Left lung (tissue), 10 donors: Measurements from ENCODE around the gene CEP44. TPM values are rescaled to one million over a fixed set of nuclear protein-coding genes. Genes with fewer than 3 reads are reported as not detected.

Source experiments
- ATAC-seq: fragments of 200-7000 bp; cut with Tn5 transposase; one replicate; pipeline ENCODE4 v1.9.1; 2020; ENCODE audit warnings: moderate library complexity
- DNase-seq, 4 donors: peaks; one replicate each; pipeline ENCODE4 v3.0.0-alpha.2; 2013 to 2020
- H3K27ac ChIP-seq, 2 donors: fragments of 200-600 bp; sonication (generic) in 1 of 2; one replicate each; pipeline versions ENCODE4 v1.5.0 to v1.8.0; 2020 to 2021
- H3K27me3 ChIP-seq, 2 donors: fragments of 200-600 bp; sonication (generic) in 1 of 2; one replicate each; pipeline versions ENCODE4 v1.5.0 to v1.8.0; 2020 to 2021
- H3K36me3 ChIP-seq, 2 donors: fragments of 200-600 bp; sonication (generic) in 1 of 2; one replicate each; pipeline versions ENCODE4 v1.5.0 to v1.8.0; 2020 to 2021
- H3K4me1 ChIP-seq, 2 donors: fragments of 200-600 bp; one replicate each; pipeline ENCODE4 v1.8.0; 2021
- H3K4me3 ChIP-seq, 2 donors: fragments of 200-600 bp; sonication (generic) in 1 of 2; one replicate each; pipeline versions ENCODE4 v1.5.0 to v1.8.0; 2020 to 2021; ENCODE audit warnings: mild to moderate bottlenecking in 1 of 2
- H3K9me3 ChIP-seq, 2 donors: fragments of 200-600 bp; sonication (generic) in 1 of 2; one replicate each; pipeline versions ENCODE4 v1.5.0 to v1.8.0; 2020 to 2021
- CTCF ChIP-seq, 2 donors: fragments of 200-600 bp; sonication (generic) in 1 of 2; IDR thresholded peaks; one replicate each; pipeline versions ENCODE4 v1.5.0 to v1.8.0; 2021; ENCODE audit warnings: antibody characterized with exemption in 2 of 2
- intact Hi-C, 2 donors: fragments of 100-400 bp; cut with DNase I; formaldehyde crosslinking; loops; one replicate each; pipeline versions ENCODE4 v1.11.2 to v1.14.2; 2022
- polyA plus RNA-seq, 6 donors: library from polyadenylated mRNA; unstranded; fragments of 120-200 nt; gene quantifications; one replicate each; pipeline ENCODE4 v1.2.1, GENCODE V29; 2013; ENCODE audit not compliant: insufficient read length in 6 of 6
- total RNA-seq, 2 donors: library from RNA; stranded (reverse); fragmentation: NEBNext Ultra II Directional; extraction: Animal tissue kit (Norgen Biotek cat#: 25700); gene quantifications; one replicate each; pipeline ENCODE4 v1.2.1, GENCODE V29; 2021
- donor health status: DM: no; HTN: yes; CAD: no.
- donor health status: DM: no; HTN: no; CAD: no.

The CEP44 gene
- total and polyA plus RNA-seq, 8 donors, result 11.9 to 33.8 (median 27.9) TPM

GRCh38 chr4:174324725-174325124 lies 41.0 kb downstream of the CEP44 start:
- TF ChIP-seq CTCF (IDR thresholded peaks at IDR 0.05), result no peak
- intact Hi-C loops, result no loop called here
- Histone ChIP-seq H3K27ac (no peak overlapping the region), H3K4me1 (no peaks in the 10 kb centered on the region), H3K4me3 (no peak overlapping the region), H3K9me3 (no peaks in the 10 kb centered on the region), H3K27me3 (no peaks in the 10 kb centered on the region), H3K36me3 (no peaks in the 10 kb centered on the region)
- ATAC-seq (no peak), DNase-seq (no peak)

GRCh38 chr4:174332741-174333493 lies 49.2 kb downstream of the CEP44 start:
- intact Hi-C loops, result no loop called here
- no peaks in the 10 kb centered on the region for H3K4me1 ChIP-seq
- ATAC-seq (no peak), DNase-seq (no peak)
- no peaks in the 10 kb centered on the region for H3K36me3 ChIP-seq
- no peak for TF ChIP-seq CTCF (IDR thresholded peaks at IDR 0.05)
- H3K27me3 ChIP-seq, result no peaks in the 10 kb centered on the region
- no peak overlapping the region for H3K4me3 ChIP-seq
- no peaks in the 10 kb centered on the region for H3K9me3 ChIP-seq
- H3K27ac ChIP-seq, result no peak overlapping the region

- Histone ChIP-seq H3K4me1 (no peaks in the 10 kb centered on the region), H3K36me3 (no peaks in the 10 kb centered on the region), H3K27me3 (no peaks in the 10 kb centered on the region), H3K27ac (no peak overlapping the region), H3K9me3 (no peaks in the 10 kb centered on the region), H3K4me3 (no peak overlapping the region)
- TF ChIP-seq CTCF (IDR thresholded peaks at IDR 0.05), result no peak
- intact Hi-C loops, result no loop called here
- ATAC-seq (no peak), DNase-seq (no peak)
These were observed 50.9 kb downstream of the CEP44 start for GRCh38 chr4:174334628-174335027.

GRCh38 chr4:174340714-174341113 lies 57.0 kb downstream of the CEP44 start:
- Histone ChIP-seq H3K27me3 (no peaks in the 10 kb centered on the region), H3K9me3 (no peaks in the 10 kb centered on the region), H3K4me1 (no peaks in the 10 kb centered on the region), H3K27ac (no peak overlapping the region), H3K4me3 (no peak overlapping the region), H3K36me3 (no peaks in the 10 kb centered on the region)
- ATAC-seq (no peak), DNase-seq (no peak)
- no peak for TF ChIP-seq CTCF (IDR thresholded peaks at IDR 0.05)
- intact Hi-C loops, result no loop called here

- ATAC-seq (no peak), DNase-seq (no peak)
- no peak for TF ChIP-seq CTCF (IDR thresholded peaks at IDR 0.05)
- no peaks in the 10 kb centered on the region for H3K4me1 ChIP-seq
- peaks cover 0 to 10% of the 10 kb centered on the region in 2 donors for H3K9me3 ChIP-seq
- intact Hi-C loops, result no loop called here
- H3K27me3 ChIP-seq, result no peaks in the 10 kb centered on the region
- H3K36me3 ChIP-seq, result no peaks in the 10 kb centered on the region
- H3K27ac ChIP-seq, result no peak overlapping the region
- no peak overlapping the region for H3K4me3 ChIP-seq
These were observed 65.4 kb downstream of the CEP44 start for GRCh38 chr4:174349156-174349555.
